Measurements from ENCODE around the gene ZNF184. TPM values are rescaled to one million over a fixed set of nuclear protein-coding genes. Genes with fewer than 3 reads are reported as not detected.

The ZNF184 gene
- total and polyA plus RNA-seq, 9 of the 15 experiments (the other 6 are each of a cell fraction or from before 2014, with no cell fraction given), result 7.6 to 22.2 (median 12.8) TPM

GRCh38 chr6:27518881-27519795 is 46.2 kb upstream of the ZNF184 start (continued):
- TF ChIP-seq ZNF512 (tag; IDR thresholded peaks at IDR 0.05), result no peak
- TF ChIP-seq SRSF9 (IDR thresholded peaks at IDR 0.05; ENCODE audit: borderline replicate concordance, low read depth, low read length), result no peak
- 0 out of 2 replicates have a peak, but pooled peaks have one; percentile 17 for TF ChIP-seq GATAD2B (IDR thresholded peaks at IDR 0.05; ENCODE audit: borderline replicate concordance)
- no peak for TF ChIP-seq SNAPC5 (CRISPR knock-in tag; IDR thresholded peaks at IDR 0.05)
- TF ChIP-seq NFYB (IDR thresholded peaks at IDR 0.05; ENCODE audit: extremely low read depth, insufficient read length), result peak; percentile 41
- TF ChIP-seq ZNF274 (IDR thresholded peaks at IDR 0.05; ENCODE audit: borderline replicate concordance, low read depth, low read length), result no peak
- no peak; the same call in 1 of the 2 replicates for TF ChIP-seq NCOR1 (IDR thresholded peaks at IDR 0.05)
- TF ChIP-seq ZNF740 (CRISPR knock-in tag; IDR thresholded peaks at IDR 0.05), result no peak
- no peak for TF ChIP-seq ZNF740 (tag; IDR thresholded peaks at IDR 0.05)
- TF ChIP-seq E2F4 (CRISPR knock-in tag; IDR thresholded peaks at IDR 0.05; ENCODE audit: low read depth), result 0 out of 2 replicates have a peak, but pooled peaks have one; percentile 76
- no peak for TF ChIP-seq CBFA2T2 (conservative IDR thresholded peaks at IDR 0.05)
- TF ChIP-seq ZNF311 (CRISPR knock-in tag; IDR thresholded peaks at IDR 0.05), result no peak; the same call in 1 of the 2 replicates
- TF ChIP-seq SMARCE1 (IDR thresholded peaks at IDR 0.05), result peak; percentile 55
- no peak for TF ChIP-seq TFE3 (CRISPR knock-in tag; IDR thresholded peaks at IDR 0.05)
- TF ChIP-seq C11orf30 (IDR thresholded peaks at IDR 0.05; ENCODE audit: low read depth), result no peak
- no peak for TF ChIP-seq ZNF408 (CRISPR knock-in tag; IDR thresholded peaks at IDR 0.05; ENCODE audit: low read depth)
- peak; percentile 82; the same call in 1 of the 2 replicates for TF ChIP-seq BACH1 (tag; IDR thresholded peaks at IDR 0.05)
- TF ChIP-seq MAFG (tag; conservative IDR thresholded peaks at IDR 0.05), result no peak
- peak; percentile 41 to 70; a peak in 3 of 4 replicates for TF ChIP-seq MAZ (CRISPR knock-in tag; conservative IDR thresholded peaks at IDR 0.05 in 1 of 2, IDR thresholded peaks at IDR 0.05 in 1 of 2)
- no peak for TF ChIP-seq KLF1 (tag; IDR thresholded peaks at IDR 0.05)
- TF ChIP-seq POU5F1 (IDR thresholded peaks at IDR 0.05; ENCODE audit: borderline replicate concordance, low read depth, low read length, partially characterized antibody), result no peak

All from K562 (cell line).